NCI-H748 (cell line): ENCODE measurements around the gene STK32C.
"Not testable (repeated sequence)": the region's sequence is repeated elsewhere in the genome, so short reads cannot be mapped to it uniquely, and the experiment has no call there.

ENCODE experiments used
- DNase-seq: peaks from one replicate; lab custom pipeline; 2025; ENCODE audit not compliant: unreplicated experiment; lab: John Stamatoyannopoulos, UW

The STK32C gene

DNA sequence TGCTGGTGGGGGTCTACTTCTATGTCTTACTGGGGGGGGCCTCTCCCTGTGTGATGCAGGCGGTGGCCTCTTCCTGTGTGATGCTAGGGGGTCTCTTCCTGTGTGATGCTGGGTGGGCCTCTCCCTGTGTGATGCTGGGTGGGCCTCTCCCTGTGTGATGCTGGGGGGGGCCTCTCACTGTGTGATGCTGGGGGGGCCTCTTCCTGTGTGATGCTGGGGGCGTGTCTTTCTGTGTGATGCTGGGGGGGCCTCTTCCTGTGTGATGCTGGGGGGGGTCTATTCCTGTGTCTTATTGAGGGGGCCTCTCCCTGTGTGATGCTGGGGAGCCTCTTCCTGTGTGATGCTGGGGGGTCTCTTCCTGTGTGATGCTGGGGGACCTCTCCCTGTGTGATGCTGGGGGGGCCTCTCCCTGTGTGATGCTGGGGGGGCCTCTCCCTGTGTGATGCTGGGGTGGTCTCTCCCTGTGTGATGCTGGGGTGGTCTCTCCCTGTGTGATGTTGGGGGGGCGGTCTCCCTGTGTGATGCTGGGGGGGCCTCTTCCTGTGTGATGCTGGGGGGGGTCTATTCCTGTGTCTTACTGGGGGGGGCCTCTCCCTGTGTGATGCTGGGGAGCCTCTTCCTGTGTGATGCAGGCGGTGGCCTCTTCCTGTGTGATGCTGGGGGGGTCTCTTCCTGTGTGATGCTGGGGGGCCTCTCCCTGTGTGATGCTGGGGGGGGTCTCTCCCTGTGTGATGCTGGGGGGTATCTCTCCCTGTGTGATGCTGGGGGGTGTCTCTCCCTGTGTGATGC lies 146.7 kb downstream of the STK32C start:
- not testable (repeated sequence) for DNase-seq

- DNase-seq, result not testable (repeated sequence)
These were observed 147.5 kb downstream of the STK32C start for GRCh38 chr10:132160231-132160630.

GRCh38 chr10:132159302-132160230 lies 148.2 kb downstream of the STK32C start:
- DNase-seq, result peak; percentile 64

DNA sequence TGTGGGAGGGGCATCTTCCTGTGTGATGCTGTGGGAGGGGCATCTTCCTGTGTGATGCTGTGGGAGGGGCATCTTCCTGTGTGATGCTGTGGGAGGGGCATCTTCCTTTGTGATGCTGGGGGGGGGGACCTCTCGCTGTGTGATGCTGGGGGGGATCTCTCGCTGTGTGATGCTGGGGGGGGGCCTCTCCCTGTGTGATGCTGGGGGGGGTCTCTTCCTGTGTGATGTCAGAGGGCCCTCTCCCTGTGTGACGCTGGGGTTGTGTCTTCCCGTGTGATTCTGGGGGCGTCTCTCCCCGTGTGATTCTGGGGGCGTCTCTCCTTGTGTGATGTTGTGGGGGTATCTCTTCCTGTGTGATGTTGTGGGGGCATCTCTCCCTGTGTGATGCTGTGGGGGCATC lies 148.9 kb downstream of the STK32C start:
- peak; percentile 4 for DNase-seq

GRCh38 chr10:132158122-132158741 lies 149.5 kb downstream of the STK32C start:
- peak; percentile 61 for DNase-seq
